Left lung (tissue), 10 donors: ENCODE data around the gene NDUFAF2. TPM values are rescaled to one million over a fixed set of nuclear protein-coding genes. Genes with fewer than 3 reads are reported as not detected.
"Not testable (repeated sequence)": the region's sequence is repeated elsewhere in the genome, so short reads cannot be mapped to it uniquely, and the experiment has no call there.

Source experiments
- ATAC-seq: fragments of 200-7000 bp; cut with Tn5 transposase; one replicate; pipeline ENCODE4 v1.9.1; 2020; ENCODE audit warnings: moderate library complexity
- DNase-seq, 4 donors: peaks; one replicate each; pipeline ENCODE4 v3.0.0-alpha.2; 2013 to 2020
- H3K27ac ChIP-seq, 2 donors: fragments of 200-600 bp; sonication (generic) in 1 of 2; one replicate each; pipeline versions ENCODE4 v1.5.0 to v1.8.0; 2020 to 2021
- H3K27me3 ChIP-seq, 2 donors: fragments of 200-600 bp; sonication (generic) in 1 of 2; one replicate each; pipeline versions ENCODE4 v1.5.0 to v1.8.0; 2020 to 2021
- H3K36me3 ChIP-seq, 2 donors: fragments of 200-600 bp; sonication (generic) in 1 of 2; one replicate each; pipeline versions ENCODE4 v1.5.0 to v1.8.0; 2020 to 2021
- H3K4me1 ChIP-seq, 2 donors: fragments of 200-600 bp; one replicate each; pipeline ENCODE4 v1.8.0; 2021
- H3K4me3 ChIP-seq, 2 donors: fragments of 200-600 bp; sonication (generic) in 1 of 2; one replicate each; pipeline versions ENCODE4 v1.5.0 to v1.8.0; 2020 to 2021; ENCODE audit warnings: mild to moderate bottlenecking in 1 of 2
- H3K9me3 ChIP-seq, 2 donors: fragments of 200-600 bp; sonication (generic) in 1 of 2; one replicate each; pipeline versions ENCODE4 v1.5.0 to v1.8.0; 2020 to 2021
- CTCF ChIP-seq, 2 donors: fragments of 200-600 bp; sonication (generic) in 1 of 2; IDR thresholded peaks; one replicate each; pipeline versions ENCODE4 v1.5.0 to v1.8.0; 2021; ENCODE audit warnings: antibody characterized with exemption in 2 of 2
- intact Hi-C, 2 donors: fragments of 100-400 bp; cut with DNase I; formaldehyde crosslinking; loops; one replicate each; pipeline versions ENCODE4 v1.11.2 to v1.14.2; 2022
- polyA plus RNA-seq, 6 donors: library from polyadenylated mRNA; unstranded; fragments of 120-200 nt; gene quantifications; one replicate each; pipeline ENCODE4 v1.2.1, GENCODE V29; 2013; ENCODE audit not compliant: insufficient read length in 6 of 6
- total RNA-seq, 2 donors: library from RNA; stranded (reverse); fragmentation: NEBNext Ultra II Directional; extraction: Animal tissue kit (Norgen Biotek cat#: 25700); gene quantifications; one replicate each; pipeline ENCODE4 v1.2.1, GENCODE V29; 2021
- donor health status: DM: no; HTN: yes; CAD: no.
- donor health status: DM: no; HTN: no; CAD: no.

NDUFAF2 gene
- total and polyA plus RNA-seq, 8 donors: 18.4 to 32.7 (median 28.6) TPM

GRCh38 chr5:61030163-61030482 lies 85.1 kb downstream of the NDUFAF2 start:
- Histone ChIP-seq H3K36me3 (no peaks in the 10 kb centered on the region), H3K4me3 (no peak overlapping the region), H3K9me3 (no peaks in the 10 kb centered on the region), H3K27me3 (no peaks in the 10 kb centered on the region), H3K27ac (no peak overlapping the region), H3K4me1 (no peaks in the 10 kb centered on the region)
- DNase-seq (no peak), ATAC-seq (no peak)
- TF ChIP-seq CTCF (IDR thresholded peaks at IDR 0.05): no peak
- intact Hi-C loops: no loop called here

GRCh38 chr5:61031301-61031700 lies 86.3 kb downstream of the NDUFAF2 start:
- not testable (repeated sequence) for H3K9me3 ChIP-seq, ATAC-seq

GRCh38 chr5:61044545-61044944 lies 99.5 kb downstream of the NDUFAF2 start:
- H3K9me3 ChIP-seq: peaks cover 0 to 7% of the 10 kb centered on the region in 2 donors
- intact Hi-C loops: no loop called here
- DNase-seq: no peak
- no peaks in the 10 kb centered on the region for H3K27me3 ChIP-seq
- no peaks in the 10 kb centered on the region for H3K36me3 ChIP-seq
- no peak overlapping the region for H3K4me3 ChIP-seq
- no peak overlapping the region for H3K27ac ChIP-seq
- no peaks in the 10 kb centered on the region for H3K4me1 ChIP-seq
- TF ChIP-seq CTCF (IDR thresholded peaks at IDR 0.05): no peak
- no peak for ATAC-seq

More at GRCh38 chr5:61031301-61031700, 86.3 kb downstream of the NDUFAF2 start:
- H3K4me3 ChIP-seq, DNase-seq, H3K27me3 ChIP-seq, intact Hi-C loops, H3K27ac ChIP-seq, H3K36me3 ChIP-seq, H3K4me1 ChIP-seq: not testable (repeated sequence)

GRCh38 chr5:61047346-61047745 lies 102.3 kb downstream of the NDUFAF2 start:
- no peaks in the 10 kb centered on the region for H3K27me3 ChIP-seq
- DNase-seq (no peak), ATAC-seq (no peak)
- H3K27ac ChIP-seq: no peak overlapping the region
- H3K4me3 ChIP-seq: no peak overlapping the region
- H3K4me1 ChIP-seq: peaks cover 0 to 5% of the 10 kb centered on the region in 2 donors
- H3K36me3 ChIP-seq: no peaks in the 10 kb centered on the region
- H3K9me3 ChIP-seq: peaks cover 0 to 7% of the 10 kb centered on the region in 2 donors
- intact Hi-C loops: no loop called here
- no peak for TF ChIP-seq CTCF (IDR thresholded peaks at IDR 0.05)

GRCh38 chr5:61048534-61048933 lies 103.5 kb downstream of the NDUFAF2 start:
- H3K27ac ChIP-seq: no peak overlapping the region
- no peaks in the 10 kb centered on the region for H3K27me3 ChIP-seq
- peaks cover 0 to 7% of the 10 kb centered on the region in 2 donors for H3K9me3 ChIP-seq
- peaks cover 0 to 5% of the 10 kb centered on the region in 2 donors for H3K4me1 ChIP-seq
- no peak for TF ChIP-seq CTCF (IDR thresholded peaks at IDR 0.05)
- no peaks in the 10 kb centered on the region for H3K36me3 ChIP-seq
- ATAC-seq: no peak
- no peak overlapping the region for H3K4me3 ChIP-seq
- intact Hi-C loops: no loop called here
- DNase-seq: no peak

GRCh38 chr5:61050292-61050691 lies 105.3 kb downstream of the NDUFAF2 start:
- H3K9me3 ChIP-seq: no peaks in the 10 kb centered on the region
- H3K4me1 ChIP-seq: peaks cover 0 to 5% of the 10 kb centered on the region in 2 donors
- H3K36me3 ChIP-seq: no peaks in the 10 kb centered on the region
- no peak for TF ChIP-seq CTCF (IDR thresholded peaks at IDR 0.05)
- DNase-seq (no peak), ATAC-seq (no peak)
- H3K4me3 ChIP-seq: no peak overlapping the region
- H3K27me3 ChIP-seq: no peaks in the 10 kb centered on the region
- no peak overlapping the region for H3K27ac ChIP-seq
- intact Hi-C loops: loop anchor here in 1 of 2 donors (10.0 kb wide), 2 partner anchors 605 to 885 kb away; no protein-coding TSS in a partner anchor
